Inferior parietal cortex (tissue), 1 donor: ENCODE data around the gene PRKAR2B.
A peak's percentile ranks its signal among the peaks of the same experiment; 100 is the strongest.

Experiments used
- DNase-seq: peaks from one replicate; pipeline ENCODE4 v3.0.0-alpha.2; 2016; ENCODE audit errors: extremely low spot score

PRKAR2B gene

GRCh38 chr7:107185716-107186115, 141.2 kb downstream of the PRKAR2B start:
- no peak for DNase-seq

GRCh38 chr7:107186240-107186639, 141.7 kb downstream of the PRKAR2B start:
- DNase-seq: no peak

- DNase-seq: no peak
Observed at GRCh38 chr7:107187774-107188173, 143.3 kb downstream of the PRKAR2B start.

GRCh38 chr7:107190090-107190489, 145.6 kb downstream of the PRKAR2B start:
- DNase-seq: no peak

GRCh38 chr7:107194052-107194451, 149.5 kb downstream of the PRKAR2B start:
- DNase-seq: no peak

- no peak for DNase-seq
Observed at GRCh38 chr7:107196834-107197610, 152.5 kb downstream of the PRKAR2B start.

GRCh38 chr7:107201795-107202450, 157.4 kb downstream of the PRKAR2B start:
- peak; percentile 65 for DNase-seq

- no peak for DNase-seq
Observed at GRCh38 chr7:107203607-107204006, 159.1 kb downstream of the PRKAR2B start.

GRCh38 chr7:107206136-107206535, 161.6 kb downstream of the PRKAR2B start:
- DNase-seq: no peak

- DNase-seq: no peak
Observed at GRCh38 chr7:107206706-107207105, 162.2 kb downstream of the PRKAR2B start.

- no peak for DNase-seq
Observed at GRCh38 chr7:107207459-107207858, 163.0 kb downstream of the PRKAR2B start.

GRCh38 chr7:107208024-107208521, 163.6 kb downstream of the PRKAR2B start:
- peak; percentile 62 for DNase-seq

GRCh38 chr7:107208563-107208962, 164.1 kb downstream of the PRKAR2B start:
- DNase-seq: no peak

GRCh38 chr7:107209565-107209964, 165.1 kb downstream of the PRKAR2B start:
- DNase-seq: no peak

- no peak for DNase-seq
Observed at GRCh38 chr7:107210400-107210799, 165.9 kb downstream of the PRKAR2B start.
